Measurements from ENCODE around the gene MAML2.

MAML2 gene

DNA sequence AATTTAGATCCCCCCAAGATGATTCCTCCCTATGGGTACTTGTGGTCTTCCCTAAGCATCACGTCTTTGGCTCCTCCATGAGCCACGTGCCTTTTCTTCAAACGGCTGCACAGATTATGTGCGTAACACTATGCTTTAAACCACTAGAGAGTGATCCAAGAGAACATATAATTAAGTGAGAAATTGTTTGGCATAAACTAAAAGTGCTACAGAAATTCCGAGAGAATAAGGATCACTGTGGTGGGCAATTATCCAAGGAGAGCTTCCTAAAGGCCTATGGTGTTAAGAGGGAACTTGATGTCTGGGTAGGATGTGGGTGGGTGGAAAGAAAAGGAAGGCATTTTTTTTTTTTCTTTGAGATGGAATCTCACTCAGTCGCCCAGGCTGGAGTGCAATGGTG, 110.9 kb downstream of the MAML2 start:
- no peak for DNase-seq

- no peak for DNase-seq
Measured at GRCh38 chr11:96230686-96231085, 112.3 kb downstream of the MAML2 start.

DNA sequence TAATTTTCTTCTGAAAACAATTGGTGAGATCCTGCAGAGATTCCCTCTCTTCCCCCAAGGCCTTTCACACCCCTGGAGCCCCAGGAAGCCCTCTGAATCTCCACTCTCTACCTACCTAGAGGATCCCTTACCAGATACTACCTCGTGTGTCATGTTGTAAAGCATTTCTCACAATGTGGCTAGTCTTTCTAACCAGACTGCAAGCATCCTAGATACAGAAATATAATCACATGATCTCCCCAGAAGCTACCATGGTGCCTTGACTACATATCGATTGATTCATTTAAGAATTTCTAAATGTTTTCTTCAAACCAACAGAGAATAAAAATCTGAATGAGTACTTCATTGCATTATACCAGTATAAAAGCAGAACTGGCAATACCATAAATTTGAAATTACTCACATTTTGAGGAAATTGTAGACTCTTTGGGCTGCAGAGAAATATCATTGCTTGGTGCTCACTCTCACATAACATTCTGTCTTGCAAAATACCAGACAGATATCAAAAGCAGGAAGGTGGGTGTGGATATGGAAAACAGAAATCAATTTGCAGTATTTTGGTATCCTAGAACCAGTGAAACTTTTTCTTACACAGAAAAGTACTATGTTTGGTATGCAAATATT, 113.5 kb downstream of the MAML2 start:
- no peak for DNase-seq

DNA sequence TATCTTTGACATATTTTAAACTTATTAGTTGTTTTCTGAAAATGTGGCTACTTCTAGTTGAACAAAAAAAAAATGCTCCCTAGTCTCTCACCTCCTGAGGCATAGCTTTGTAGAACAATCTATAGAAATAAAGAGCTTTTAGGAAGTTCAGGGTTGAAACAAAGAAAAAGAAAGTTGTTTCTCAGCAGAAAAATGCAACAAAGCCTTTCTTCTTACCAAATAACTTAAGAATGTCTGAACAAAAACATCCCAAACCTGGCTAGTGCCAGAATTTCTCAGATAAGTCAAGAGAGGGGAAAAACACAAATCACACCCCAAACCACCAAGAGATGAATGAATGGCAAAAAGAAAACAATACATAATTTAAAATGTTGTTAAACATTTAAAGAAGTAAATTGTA, 114.1 kb downstream of the MAML2 start:
- DNase-seq: no peak

DNA sequence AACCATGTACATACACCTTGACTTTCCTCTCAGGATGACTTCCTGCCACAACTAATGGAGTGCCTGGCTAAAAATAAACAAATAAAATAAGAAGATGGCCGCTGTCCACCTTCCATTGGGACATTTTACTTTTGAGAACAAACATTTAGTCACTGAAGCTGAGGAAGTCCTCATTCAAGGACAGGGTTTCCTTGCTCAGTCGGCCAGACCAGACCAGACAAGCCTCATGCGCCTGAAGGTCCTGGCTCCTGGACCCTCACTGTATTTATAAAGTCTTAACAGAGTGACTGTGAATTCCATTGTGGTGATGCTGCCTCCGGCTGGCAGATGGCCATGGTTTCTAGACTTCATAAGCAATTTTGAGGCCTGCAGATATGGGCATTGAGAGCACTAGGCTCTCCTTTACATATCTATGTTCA, 114.5 kb downstream of the MAML2 start:
- peak; percentile 70 for DNase-seq

- no peak for DNase-seq
Measured at GRCh38 chr11:96227244-96227643, 115.8 kb downstream of the MAML2 start.

DNA sequence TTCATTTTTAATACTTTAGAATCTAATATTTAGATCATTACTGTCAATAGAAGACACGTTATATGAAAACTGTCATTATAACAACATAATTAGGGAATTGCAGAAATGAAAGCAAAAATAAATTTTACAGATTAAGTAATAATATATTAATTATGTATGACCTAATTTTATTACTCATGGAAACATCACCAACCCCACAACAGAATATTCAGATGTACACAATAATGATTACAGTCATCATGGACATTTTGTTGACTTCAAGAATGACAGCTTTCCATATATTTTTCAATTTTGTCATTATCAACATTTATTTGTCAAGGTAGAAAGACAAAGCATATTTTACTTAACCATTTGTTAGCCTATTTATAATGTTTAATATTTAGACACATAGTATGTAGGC, 119.9 kb downstream of the MAML2 start:
- DNase-seq: no peak

DNA sequence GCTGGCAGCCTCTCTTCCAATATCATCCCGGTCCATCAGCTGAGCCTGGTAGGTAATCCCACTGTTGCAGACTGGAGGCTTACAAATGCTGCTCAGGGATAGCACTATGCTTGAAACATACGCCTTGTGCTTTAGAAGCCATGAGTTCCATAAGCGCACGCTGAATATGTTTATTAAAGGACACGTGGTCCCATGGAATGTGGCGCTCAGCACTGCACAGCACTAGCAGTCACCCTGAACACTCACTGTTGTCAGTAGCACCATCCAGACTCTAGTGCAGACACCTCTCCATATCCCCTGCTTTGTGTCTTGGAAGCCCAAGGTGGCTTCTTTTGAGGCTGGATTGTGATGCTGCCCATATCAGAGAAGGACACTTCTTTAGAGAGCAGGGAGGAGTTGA, 120.9 kb downstream of the MAML2 start:
- DNase-seq: no peak

GRCh38 chr11:96221244-96222070, 121.5 kb downstream of the MAML2 start:
- no peak for DNase-seq

DNA sequence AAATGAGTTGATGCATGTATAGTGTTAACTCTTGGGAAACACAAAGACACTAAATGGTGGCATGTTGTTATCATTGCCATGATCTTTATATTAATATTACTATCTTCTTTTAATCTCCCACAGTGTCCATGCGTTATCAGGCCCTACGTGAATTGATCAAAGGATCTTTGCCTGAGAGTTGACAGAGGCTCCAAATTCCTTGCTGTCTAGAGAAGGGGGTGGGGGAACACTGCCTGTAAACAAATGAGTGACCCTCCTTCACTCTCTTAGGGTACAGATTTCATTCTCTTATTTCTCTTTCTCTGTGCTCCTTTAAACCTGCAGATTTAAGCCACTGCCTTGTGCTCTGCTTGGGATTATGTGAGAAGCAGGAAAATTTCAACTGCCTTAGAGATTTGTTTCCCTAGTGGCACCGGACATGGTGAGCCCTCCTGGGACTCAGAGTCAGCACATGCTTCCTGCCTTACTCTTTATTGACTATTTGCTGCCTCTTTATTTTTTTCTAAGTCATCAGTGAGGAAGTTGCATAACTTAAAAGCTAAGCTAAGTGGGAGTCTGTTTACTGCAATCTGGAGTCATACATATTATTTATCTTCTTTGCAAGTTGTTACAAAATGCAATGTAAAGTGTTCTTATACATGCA, 122.9 kb downstream of the MAML2 start:
- DNase-seq: no peak

GRCh38 chr11:96218901-96219300, 124.1 kb downstream of the MAML2 start:
- no peak for DNase-seq

DNA sequence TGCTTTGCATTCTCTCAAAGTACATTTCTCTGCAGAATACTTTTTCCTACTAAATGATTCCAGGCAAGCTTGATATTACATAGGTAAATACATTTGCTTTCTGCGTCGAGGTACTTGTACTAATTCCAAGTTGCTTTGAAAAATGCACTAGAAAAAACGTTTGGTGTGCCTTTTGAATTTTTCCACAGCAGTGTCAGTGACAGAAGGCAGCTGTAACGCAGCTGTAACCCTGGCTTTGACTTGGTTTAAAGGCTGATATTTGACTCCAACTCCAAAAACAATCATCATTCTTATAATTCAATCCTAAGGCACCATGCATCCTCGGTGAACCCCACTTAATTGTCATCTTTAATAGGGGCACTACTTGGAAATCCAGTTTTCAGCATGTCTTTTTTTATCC, 125.0 kb downstream of the MAML2 start:
- DNase-seq: no peak

GRCh38 chr11:96217206-96217605, 125.8 kb downstream of the MAML2 start:
- no peak for DNase-seq

DNA sequence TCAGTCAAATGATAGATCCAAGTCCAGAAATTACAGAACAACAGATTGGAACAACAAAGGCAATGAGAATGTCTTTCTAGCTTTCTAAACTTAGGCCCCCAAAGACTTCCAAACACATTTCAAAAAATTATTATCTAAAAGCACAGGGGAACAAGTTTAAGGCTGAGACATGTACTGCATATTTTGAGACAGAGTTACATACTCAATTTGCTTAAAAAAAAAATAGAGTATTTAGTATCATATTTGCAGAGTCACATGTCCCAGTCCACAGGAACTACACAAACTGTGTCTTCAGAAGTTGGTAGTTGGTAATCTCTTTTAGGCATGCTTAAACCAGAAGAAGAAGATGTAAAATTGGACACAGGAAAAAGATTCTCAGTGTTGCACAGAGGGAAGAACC, 127.2 kb downstream of the MAML2 start:
- no peak for DNase-seq

DNA sequence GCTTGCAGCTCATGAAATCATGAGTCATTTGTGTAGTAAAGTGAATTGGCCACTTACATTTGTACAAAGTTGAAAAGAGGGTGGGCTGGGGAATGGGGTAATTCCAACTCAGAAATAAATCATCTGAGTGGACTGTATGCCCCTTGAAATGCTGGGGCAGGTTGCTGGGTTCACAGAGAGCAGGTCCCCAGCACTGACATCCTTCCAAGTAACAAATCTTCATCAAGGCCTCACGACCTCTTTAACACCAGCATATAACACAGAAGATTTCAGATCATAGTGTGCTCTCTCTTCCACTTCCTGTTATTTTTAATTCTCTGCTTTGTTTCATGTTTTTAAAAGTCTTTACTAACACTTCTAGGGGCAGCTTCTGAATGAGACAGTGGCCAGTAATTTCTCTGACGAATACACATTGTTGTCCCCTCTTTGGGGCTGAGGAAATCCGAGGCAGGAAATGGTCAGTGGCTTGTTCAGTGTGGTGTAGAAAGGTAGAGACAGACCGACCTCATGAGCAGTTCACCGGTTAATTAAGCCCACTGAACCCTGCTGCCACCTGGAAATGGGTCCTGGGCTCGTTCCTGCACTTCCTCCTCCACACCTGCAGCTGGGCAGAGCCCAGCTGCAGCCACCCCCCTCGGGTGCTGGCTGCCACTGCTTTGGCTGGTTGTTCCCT, 127.7 kb downstream of the MAML2 start:
- no peak for DNase-seq

DNA sequence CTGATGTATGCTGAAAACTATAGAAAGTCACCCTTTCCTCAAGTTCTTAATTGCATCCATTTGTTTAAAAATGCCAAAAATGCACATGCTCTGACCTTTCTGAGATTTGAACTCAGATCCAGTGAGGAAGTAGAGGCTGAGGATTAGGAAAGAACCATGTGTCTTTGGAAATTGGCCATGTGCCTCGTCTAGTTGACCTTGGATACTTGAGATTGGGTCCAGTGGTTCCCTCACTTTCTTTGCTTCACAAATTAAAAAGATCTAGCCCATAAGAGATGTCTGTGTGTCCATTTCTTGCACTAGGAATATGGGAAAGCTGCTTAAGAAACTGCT, 128.3 kb downstream of the MAML2 start:
- no peak for DNase-seq

DNA sequence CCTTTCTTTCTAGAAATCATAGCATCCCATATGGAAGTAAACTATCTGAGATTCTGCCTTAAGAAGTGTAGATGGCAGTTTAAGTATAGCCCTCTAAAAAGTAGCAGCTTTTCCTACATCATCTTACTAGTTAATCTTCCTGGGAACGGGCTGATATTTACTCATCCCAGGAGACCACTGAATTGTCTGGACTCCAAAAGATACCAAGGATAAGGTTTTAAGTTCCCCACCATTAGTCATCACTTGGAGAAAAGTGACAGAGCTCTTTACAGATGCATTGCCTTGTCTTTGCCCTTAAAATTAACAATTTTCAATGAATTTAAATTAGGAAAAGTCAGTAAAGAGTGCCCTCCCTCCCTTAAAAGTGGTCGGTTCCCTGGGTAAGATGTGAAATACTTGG, 129.5 kb downstream of the MAML2 start:
- no peak for DNase-seq

DNA sequence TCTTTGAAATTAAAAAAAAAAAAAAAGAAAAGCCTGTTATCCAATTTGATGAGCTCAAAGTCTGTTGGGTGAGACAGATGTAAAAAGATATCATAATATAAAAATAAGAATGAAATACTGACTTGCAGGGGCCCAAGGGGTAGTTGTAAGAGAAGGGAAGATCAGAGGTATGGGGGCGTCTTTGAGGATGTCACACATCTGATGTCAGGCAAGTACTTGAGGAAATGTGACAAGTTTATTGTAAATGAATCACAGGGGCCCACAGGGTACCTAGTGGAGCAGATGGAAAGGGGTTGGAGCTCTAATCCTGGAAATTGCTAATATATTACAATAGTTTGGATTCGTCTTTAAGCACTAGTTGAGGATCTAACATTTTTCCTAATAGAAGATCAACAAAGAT, 131.6 kb downstream of the MAML2 start:
- no peak for DNase-seq

DNA sequence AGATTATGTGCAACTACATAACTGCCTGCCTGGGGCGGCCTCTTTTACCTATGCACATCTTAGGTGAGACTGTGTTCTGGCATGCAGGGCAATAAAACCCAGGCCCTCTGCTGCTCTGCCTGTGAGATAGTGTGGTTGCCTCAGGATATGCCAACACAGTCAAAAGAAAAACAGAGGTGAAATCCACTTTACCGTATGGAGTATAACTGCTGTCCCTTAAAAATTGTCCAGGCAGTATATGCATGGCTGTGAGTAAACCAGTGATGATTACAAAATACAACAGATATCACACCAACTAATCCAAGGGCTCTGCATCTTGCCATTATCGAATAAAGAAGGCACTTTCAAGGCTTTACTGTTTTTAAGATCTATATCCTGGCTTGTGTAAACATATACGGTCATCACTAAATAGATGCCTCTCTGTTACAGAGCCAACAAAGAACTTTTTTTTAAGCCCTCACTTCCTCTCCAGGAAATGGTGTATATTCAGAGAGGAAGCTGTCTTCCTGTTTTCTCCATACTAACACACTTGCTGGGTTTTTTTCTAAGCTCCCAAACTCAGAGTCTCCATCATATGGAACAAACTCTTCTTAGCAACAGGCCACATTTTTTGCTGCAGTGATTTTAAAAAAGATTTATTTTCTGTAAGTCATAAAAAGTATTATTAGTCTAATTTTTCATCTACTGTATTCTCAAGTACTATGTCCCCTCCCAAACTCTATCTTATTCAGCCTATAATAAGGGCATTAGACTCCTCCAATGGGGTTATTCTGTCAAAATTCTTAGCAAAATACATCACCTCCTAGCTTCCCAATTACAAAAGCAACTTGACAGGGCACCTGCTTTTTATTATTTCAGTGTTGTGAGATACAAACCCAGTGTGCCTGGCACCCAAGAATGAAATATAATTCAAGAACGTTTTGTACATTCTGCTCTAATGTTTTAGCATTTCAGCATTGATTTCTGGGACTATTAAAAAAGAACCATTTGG, 135.2 kb downstream of the MAML2 start:
- no peak for DNase-seq

GRCh38 chr11:96206955-96207354, 136.0 kb downstream of the MAML2 start:
- no peak for DNase-seq

DNA sequence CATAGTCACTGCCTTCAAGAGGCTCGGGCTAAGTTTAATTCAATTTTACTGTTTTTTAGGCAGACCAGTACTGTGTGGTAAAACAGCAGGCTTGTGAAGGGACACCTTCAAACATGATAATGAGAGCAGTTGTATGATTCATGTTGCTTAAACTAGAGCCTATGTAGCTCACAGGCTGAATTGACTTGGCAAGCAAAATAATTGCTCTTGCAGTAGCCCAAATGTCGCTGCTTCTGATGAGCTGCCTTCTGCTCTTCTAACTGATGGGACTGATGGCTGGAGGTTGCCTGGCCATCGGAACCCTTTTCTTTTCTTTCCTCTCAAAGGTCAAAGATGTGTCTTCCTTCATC, 137.6 kb downstream of the MAML2 start:
- DNase-seq: no peak

- DNase-seq: no peak
Measured at GRCh38 chr11:96204721-96205459, 138.1 kb downstream of the MAML2 start.
